Cardiac atrium fibroblast (primary cell): Measurements from ENCODE around the gene ARPC1B. TPM values are rescaled to one million over a fixed set of nuclear protein-coding genes. Genes with fewer than 3 reads are reported as not detected.

ENCODE experiments used
- total RNA-seq: library from RNA; depleted of rRNA; stranded (reverse); fragments of >200 nt; gene quantifications from 2 replicates; pipeline ENCODE4 v1.2.3, GENCODE V29; 2015

ARPC1B gene
- 262 and 273 TPM in 2 replicates for total RNA-seq

DNA sequence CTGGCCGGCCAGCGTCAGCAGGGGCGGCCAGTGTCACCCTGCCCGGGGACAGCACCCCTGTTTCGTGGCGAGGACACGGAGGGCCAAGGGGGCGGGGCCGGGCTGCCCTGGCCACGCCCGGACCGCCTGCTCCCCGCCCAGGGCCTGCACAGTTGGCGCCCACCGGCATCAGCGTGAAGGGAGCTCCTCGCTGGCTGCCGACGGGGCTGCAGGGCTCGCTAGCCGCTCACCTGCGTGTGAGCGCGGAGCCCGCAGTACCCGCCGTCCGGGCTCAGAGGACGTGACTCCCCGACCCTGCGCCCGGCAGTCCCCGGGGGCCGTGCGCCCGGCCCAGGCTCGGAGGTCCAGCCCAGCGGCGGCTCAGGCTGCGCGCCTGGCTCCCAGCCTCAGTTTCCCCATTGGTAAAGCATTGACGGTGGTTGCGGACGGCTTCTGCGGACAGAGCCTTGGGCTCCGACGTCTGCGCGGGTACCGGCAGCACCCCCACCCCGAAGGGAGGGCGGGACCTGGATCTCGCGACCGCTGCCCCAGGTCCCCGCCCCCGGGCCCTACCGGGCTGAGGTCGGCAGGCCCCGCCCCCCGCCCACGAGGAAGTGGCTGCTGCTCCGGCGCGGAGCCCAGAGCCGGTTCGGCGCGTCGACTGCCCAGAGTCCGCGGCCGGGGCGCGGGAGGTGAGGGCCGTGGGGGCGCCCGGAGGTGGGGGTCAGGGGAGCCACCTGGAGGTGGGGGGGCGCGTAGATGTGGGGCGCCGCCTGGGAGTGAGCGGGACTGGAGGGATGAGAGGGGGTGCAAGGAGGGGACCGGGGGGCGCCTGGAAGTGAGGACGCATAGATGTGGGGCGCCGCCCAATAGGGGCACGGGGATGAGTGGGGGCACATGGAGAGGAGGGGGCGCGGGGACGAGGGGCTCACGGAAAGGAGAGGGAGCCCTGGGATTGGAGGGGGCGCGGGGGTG, at the start of gene ARPC1B:
TSS of gene ARPC1B (plus strand) at position 620 of the 954 bp plus-strand sequence. CDS start 10,985 bp downstream, outside the sequence.

DNA sequence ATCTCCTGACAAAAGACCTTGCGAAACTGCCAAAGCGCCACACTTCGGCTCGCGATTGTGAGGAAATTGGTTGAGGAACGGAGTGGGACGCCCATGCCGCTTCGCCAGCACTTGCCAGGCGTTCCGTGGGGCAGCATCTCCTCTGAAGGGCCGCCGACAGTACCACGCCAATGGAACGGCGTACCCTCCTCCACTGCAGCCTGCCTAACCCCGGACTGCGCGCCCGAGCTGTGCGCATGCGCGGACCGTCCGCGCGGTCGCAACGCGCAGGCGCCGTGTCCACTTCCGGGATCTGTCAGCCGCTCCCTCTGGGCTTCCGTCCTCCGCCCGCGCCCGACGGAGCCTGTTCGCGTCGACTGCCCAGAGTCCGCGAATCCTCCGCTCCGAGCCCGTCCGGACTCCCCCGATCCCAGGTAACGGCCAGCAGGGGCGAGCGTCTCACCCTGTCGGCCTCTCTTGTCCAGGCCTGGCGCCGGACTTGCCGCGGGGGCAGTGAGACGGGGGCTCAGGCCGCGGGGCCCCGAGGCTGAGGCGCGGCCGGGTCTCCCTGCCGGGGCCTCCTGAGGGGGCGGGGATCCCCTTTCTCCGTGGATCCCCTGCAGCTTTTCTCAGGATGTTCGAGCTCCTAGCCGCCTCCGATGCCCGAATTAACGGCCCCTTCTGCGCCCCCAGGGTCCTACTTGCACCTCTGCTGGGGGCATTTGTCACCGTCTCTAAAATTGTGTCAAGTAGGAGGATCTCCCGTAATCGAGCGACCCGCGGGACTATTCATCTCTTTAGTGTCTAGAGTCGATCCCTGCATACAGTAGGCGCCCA, 48.7 kb upstream of the ARPC1B start, which contains the start of gene ARPC1A:
TSS of gene ARPC1A (plus strand) at position 307 of the 816 bp plus-strand sequence. CDS start 7,456 bp downstream, outside the sequence.

DNA sequence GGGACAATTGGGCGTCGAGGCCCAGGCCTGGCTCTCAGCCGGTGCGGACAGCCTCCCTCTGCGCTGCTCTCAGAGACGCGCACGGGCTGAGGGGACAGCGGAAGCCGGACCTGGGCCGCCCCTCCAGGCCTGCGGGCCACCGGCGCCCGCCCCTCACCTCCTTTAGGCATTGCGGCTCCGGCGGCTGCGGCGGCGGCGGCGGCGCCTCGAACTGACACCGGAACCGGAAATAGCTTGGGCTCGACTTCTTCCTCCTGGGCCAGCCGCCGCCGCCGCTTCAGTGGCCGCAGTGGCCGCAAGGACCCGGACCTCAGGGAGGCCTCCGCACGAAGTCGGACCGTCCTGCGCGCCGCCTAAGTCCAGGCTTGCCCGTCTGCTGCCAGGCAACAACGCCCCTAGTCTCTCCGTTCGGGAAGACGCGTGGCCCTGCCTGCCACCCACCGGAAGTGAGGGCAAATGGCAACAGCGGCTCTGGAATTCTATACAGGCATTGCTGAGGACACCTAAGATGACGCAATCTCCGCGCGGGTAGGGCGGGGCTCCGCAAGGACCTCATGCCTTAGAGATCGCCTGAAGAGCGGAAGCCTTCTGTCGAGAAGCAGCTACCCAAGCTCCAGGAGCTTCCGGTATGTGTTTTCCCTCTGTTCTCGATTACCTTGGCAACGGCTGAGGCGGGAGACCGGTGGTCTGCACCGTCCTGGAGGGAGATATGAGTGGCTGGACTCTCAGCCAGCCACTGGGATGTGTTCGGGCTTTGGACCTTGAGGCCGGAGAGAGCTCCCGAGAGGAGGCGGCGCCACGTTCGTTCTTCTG, 34.1 kb downstream of the ARPC1B start, which contains the start of the genes BUD31 and PDAP1:
TSS of gene BUD31 (plus strand) at position 591 of the 813 bp plus-strand sequence. CDS start 2,124 bp downstream, outside the sequence.
TSS of gene PDAP1 (minus strand) at position 219 of the 813 bp plus-strand sequence. CDS start at position 170, 49 bp downstream.

DNA sequence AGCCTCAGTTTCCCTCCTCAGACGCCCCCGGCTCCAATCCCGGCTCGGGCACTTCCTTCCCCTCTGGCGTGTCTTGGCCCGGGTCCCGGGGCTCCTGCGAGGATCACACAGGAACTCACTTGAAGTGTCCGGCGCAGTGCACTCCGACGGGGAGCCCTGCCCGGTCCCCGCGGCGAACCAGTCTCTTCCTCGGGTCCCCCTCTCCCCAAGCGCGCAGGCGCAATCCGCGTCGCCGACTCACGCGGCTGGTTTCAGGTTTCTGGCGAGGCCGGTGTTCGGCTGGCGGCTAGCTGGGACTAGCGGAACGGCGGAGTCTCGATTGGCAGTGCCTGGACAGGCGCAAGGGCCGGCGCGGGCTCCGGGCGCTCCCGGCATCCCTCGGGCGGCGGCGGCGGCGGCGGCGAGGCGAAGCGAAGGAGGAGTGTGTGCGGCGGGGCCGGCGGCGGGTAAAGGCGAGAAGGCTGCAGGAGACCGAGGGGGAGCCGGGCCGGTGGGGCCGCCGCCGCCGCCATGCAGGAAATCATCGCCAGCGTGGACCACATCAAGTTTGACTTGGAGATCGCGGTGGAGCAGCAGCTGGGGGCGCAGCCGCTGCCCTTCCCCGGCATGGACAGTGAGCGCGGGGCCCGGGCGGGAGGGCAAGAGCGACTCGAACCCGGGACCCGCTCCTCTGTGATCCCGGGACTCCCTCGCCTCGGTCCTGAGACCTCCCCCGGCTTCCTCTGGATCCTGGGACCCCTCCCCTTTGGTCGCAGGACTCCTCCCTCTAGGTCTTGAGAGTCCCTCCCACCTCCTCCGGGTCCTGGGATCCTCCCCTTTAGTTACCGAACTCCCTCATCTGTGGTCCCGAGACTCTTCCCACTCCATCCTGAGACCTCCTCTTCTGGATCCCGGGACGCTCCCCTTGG, 64.3 kb downstream of the ARPC1B start, which contains the start of the genes CPSF4 and PTCD1:
TSS of gene CPSF4 (plus strand) at position 371 of the 908 bp plus-strand sequence. CDS start at position 511, 140 bp downstream.
TSS of gene PTCD1 (minus strand) at position 226 of the 908 bp plus-strand sequence. CDS start 3,556 bp downstream, outside the sequence.

Other genes with a start within 250 kb of the ARPC1B start
- 14.4 and 15.5 TPM in 2 replicates for gene SMURF1, start 230.6 kb upstream of the ARPC1B start, total RNA-seq
- gene KPNA7, start 166.6 kb upstream of the ARPC1B start, total RNA-seq = not detected in 2 replicates
- not detected in 2 replicates for gene MYH16, start 101.9 kb upstream of the ARPC1B start, total RNA-seq
- gene ARPC1A, start 48.8 kb upstream of the ARPC1B start, total RNA-seq = 174 and 198 TPM in 2 replicates
- gene PDAP1, start 33.9 kb downstream of the ARPC1B start, total RNA-seq = 73.5 and 93.5 TPM in 2 replicates
- gene BUD31, start 34.2 kb downstream of the ARPC1B start, total RNA-seq = 95.1 and 129 TPM in 2 replicates
- gene PTCD1, start 64.1 kb downstream of the ARPC1B start, total RNA-seq = 3.8 and 8.6 TPM in 2 replicates
- 19.1 and 26.0 TPM in 2 replicates for gene CPSF4, start 64.2 kb downstream of the ARPC1B start, total RNA-seq
- 3,196 and 5,196 TPM in 2 replicates for gene ATP5MF, start 91.4 kb downstream of the ARPC1B start, total RNA-seq
- gene ZNF789, start 98.2 kb downstream of the ARPC1B start, total RNA-seq = 1.9 and 4.0 TPM in 2 replicates
- 17.3 and 22.9 TPM in 2 replicates for gene ZNF394, start 125.6 kb downstream of the ARPC1B start, total RNA-seq
- 7.5 and 9.2 TPM in 2 replicates for gene ZKSCAN5, start 129.9 kb downstream of the ARPC1B start, total RNA-seq
- gene FAM200A, start 177.4 kb downstream of the ARPC1B start, total RNA-seq = 5.2 and 7.1 TPM in 2 replicates
- gene ZNF655, start 183.9 kb downstream of the ARPC1B start, total RNA-seq = 34.7 and 38.7 TPM in 2 replicates
- 1.1 TPM in 1 of 2 replicates, not detected in the other for gene TMEM225B, start 223.5 kb downstream of the ARPC1B start, total RNA-seq
- 6.3 and 6.9 TPM in 2 replicates for gene ZSCAN25, start 242.2 kb downstream of the ARPC1B start, total RNA-seq